ENCODE measurements around the gene TBX4. TPM values are rescaled to one million over a fixed set of nuclear protein-coding genes. Genes with fewer than 3 reads are reported as not detected.

The TBX4 gene
- total RNA-seq, 3 donors from 2014 or later: 0.80 TPM; not detected in 2

DNA sequence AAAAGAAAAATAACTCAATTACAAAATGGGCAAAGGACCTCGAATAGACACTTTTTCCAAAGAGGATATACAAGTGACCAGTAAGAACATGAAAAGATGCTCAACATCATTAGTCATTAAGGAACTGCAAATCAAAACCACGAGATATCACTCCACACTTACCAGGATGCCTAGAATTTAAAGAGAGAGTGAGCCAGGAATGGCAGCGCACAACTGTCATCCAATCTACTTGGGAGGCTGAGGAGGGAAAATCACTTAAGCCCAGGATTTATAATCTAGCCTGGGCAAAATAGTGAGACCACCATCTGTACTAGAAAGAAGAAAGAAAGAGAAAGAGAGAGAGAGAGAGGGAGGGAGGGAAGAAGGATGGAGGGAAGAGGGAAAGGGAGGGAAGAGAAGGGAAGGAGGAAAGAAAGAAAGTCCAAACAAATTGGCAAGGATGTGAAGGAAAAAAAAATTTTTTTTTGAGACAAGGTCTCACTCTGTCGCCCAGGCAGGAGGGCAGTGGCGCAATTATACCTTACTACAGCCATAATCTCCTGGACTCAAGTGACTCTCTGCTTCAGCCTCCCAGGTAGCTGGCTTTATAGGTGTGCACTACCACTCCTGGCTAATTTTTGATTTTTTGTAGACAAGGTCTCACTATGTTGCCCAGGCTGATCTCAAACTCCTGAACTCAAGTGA lies 30.0 kb upstream of the TBX4 start:
- no peak for DNase-seq (ENCODE audit: low spot score in 2 of 2)
- Histone ChIP-seq H3K4me1 (no peaks in the 10 kb centered on the region), H3K4me3 (no peak overlapping the region), H3K27ac (no peak overlapping the region), H3K36me3 (no peaks in the 10 kb centered on the region), H3K9me3 (no peaks in the 10 kb centered on the region), H3K27me3 (peaks cover 4 to 48% of the 10 kb centered on the region in 2 donors)
- TF ChIP-seq POLR2AphosphoS5 (IDR thresholded peaks at IDR 0.05) (no peak), POLR2A (IDR thresholded peaks at IDR 0.05) (no peak), CTCF (IDR thresholded peaks at IDR 0.05) (no peak)
- intact Hi-C loops (cut with DNase I; ENCODE audit: low total_unique reads): no loop called here

DNA sequence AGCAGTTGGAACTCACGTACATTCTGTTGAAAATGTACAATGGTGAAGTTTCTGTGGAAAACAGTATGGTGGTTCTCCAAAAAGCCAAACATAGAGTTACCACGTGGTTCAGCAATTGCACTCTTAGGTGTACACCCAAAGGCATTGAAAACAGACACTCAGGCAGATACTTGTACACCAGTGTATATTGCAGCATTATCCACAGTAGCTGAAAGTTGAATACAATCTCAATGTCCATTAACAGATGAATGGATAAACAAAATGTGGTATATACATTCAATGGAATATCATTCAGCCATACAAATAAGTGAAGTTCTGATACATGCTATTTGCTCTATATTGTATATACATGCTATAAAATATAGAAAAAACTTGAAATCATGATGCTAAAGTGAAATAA lies 29.4 kb upstream of the TBX4 start:
- H3K4me3 ChIP-seq: no peak overlapping the region
- intact Hi-C loops (cut with DNase I; ENCODE audit: low total_unique reads): no loop called here

GRCh38 chr17:61423967-61424649 lies 28.1 kb upstream of the TBX4 start:
- Histone ChIP-seq H3K9me3 (no peaks in the 10 kb centered on the region), H3K4me1 (no peaks in the 10 kb centered on the region), H3K27ac (no peak overlapping the region), H3K27me3 (peaks cover 4 to 48% of the 10 kb centered on the region in 2 donors), H3K36me3 (no peaks in the 10 kb centered on the region), H3K4me3 (no peak overlapping the region)
- no peak for TF ChIP-seq POLR2A (IDR thresholded peaks at IDR 0.05)
- TF ChIP-seq CTCF (IDR thresholded peaks at IDR 0.05): no peak
- intact Hi-C loops (cut with DNase I; ENCODE audit: low total_unique reads): no loop called here
- DNase-seq (ENCODE audit: low spot score in 2 of 2): no peak

More for the DNA sequence above, 29.4 kb upstream of the TBX4 start:
- H3K27ac ChIP-seq: no peak overlapping the region
- no peaks in the 10 kb centered on the region for H3K36me3 ChIP-seq
- TF ChIP-seq CTCF (IDR thresholded peaks at IDR 0.05) (no peak), POLR2A (IDR thresholded peaks at IDR 0.05) (no peak), POLR2AphosphoS5 (IDR thresholded peaks at IDR 0.05) (no peak)
- peaks cover 4 to 48% of the 10 kb centered on the region in 2 donors for H3K27me3 ChIP-seq
- H3K4me1 ChIP-seq: no peaks in the 10 kb centered on the region
- no peaks in the 10 kb centered on the region for H3K9me3 ChIP-seq
- no peak for DNase-seq (ENCODE audit: low spot score in 2 of 2)

DNA sequence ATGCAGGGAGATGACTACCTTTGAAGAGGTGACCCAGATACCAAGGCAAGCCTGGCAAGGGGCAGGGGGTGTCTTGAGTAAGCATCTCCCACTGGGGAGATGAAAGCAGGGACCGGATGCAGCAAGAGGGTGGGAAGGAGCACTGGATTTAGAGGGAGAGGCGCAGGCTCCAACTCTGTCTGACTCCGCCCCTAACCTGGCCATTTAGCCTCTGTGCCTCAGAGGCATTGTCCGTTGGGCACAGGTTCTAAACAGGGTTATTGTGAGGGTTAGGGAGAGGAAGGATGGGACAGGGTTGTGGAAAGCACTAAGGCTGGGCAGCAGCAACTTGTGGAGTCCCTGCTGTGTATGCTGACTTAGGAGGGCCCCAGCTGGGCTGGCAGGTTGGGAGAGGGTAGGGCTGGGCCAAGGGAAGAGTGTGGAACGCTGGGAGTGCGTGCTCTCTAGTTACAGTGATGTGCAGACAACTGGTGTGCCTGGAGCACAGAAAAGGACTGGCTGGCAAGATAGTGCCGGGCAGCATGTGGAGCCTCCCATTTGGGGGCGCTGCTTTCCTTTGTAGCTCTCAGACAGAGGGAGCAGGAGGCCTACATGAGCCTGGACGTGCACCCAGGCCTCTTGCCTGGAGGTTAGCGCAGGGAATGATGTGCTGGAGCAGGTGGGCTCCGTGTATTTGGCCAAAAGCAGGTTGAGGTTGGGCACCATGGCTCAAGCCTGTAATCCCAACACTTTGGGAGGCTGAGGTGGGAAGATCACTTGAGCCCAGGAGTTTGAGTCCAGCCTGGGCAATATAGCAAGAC lies 26.3 kb upstream of the TBX4 start:
- peaks cover 4 to 46% of the 10 kb centered on the region in 2 donors for H3K27me3 ChIP-seq
- no peak overlapping the region for H3K4me3 ChIP-seq
- no peaks in the 10 kb centered on the region for H3K4me1 ChIP-seq
- TF ChIP-seq CTCF (IDR thresholded peaks at IDR 0.05): no peak
- intact Hi-C loops (cut with DNase I; ENCODE audit: low total_unique reads): no loop called here
- H3K9me3 ChIP-seq: no peaks in the 10 kb centered on the region
- no peaks in the 10 kb centered on the region for H3K36me3 ChIP-seq
- DNase-seq (ENCODE audit: low spot score in 2 of 2): no peak
- H3K27ac ChIP-seq: no peak overlapping the region

Data from breast epithelium (tissue), 4 donors.